Left ventricle myocardium inferior (tissue), 1 donor: Measurements from ENCODE around the gene ETHE1. TPM values are rescaled to one million over a fixed set of nuclear protein-coding genes. Genes with fewer than 3 reads are reported as not detected.
A peak's percentile ranks its signal among the peaks of the same experiment; 100 is the strongest.

Experiments used
- DNase-seq: peaks from one replicate; pipeline ENCODE4 v3.0.0-alpha.2; 2020
- H3K27ac ChIP-seq: fragments of 200-600 bp; replicated peaks from 2 replicates; pipeline ENCODE4 v1.8.0; 2021
- H3K27me3 ChIP-seq: fragments of 200-600 bp; 2 replicates; pipeline ENCODE4 v1.8.0; 2021; ENCODE audit warnings: low read depth
- H3K36me3 ChIP-seq: fragments of 200-600 bp; 2 replicates; pipeline ENCODE4 v1.8.0; 2021
- H3K4me1 ChIP-seq: fragments of 200-600 bp; 2 replicates; pipeline ENCODE4 v1.8.0; 2021
- H3K4me3 ChIP-seq: fragments of 200-600 bp; 2 replicates; pipeline ENCODE4 v1.8.0; 2021; ENCODE audit warnings: mild to moderate bottlenecking, moderate library complexity
- H3K9me3 ChIP-seq: fragments of 200-600 bp; replicated peaks from 2 replicates; pipeline ENCODE4 v1.8.0; 2021
- CTCF ChIP-seq: fragments of 200-600 bp; IDR thresholded peaks from 2 replicates; pipeline ENCODE4 v1.8.0; 2021; ENCODE audit warnings: antibody characterized with exemption, mild to moderate bottlenecking, borderline replicate concordance
- intact Hi-C: fragments of 100-400 bp; cut with micrococcal nuclease; formaldehyde crosslinking; loops from one replicate; pipeline ENCODE4 v1.11.0; 2022
- total RNA-seq: library from RNA; stranded (reverse); fragmentation: NEBNext Ultra II Directional; extraction: Animal tissue kit (Norgen Biotek cat#: 25700); gene quantifications from one replicate; pipeline ENCODE4 v1.2.1, GENCODE V29; 2021
- donor health status: DM: no; HTN: yes; CAD: no; lungs with severe emphysema.

The ETHE1 gene
- total RNA-seq, 1 donor from 2014 or later, result 14.6 TPM

GRCh38 chr19:43533546-43534304, 6.7 kb upstream of the ETHE1 start:
- Histone ChIP-seq H3K27me3 (no peaks in the 10 kb centered on the region), H3K4me1 (peaks cover 32% of the 10 kb centered on the region), H3K9me3 (peaks cover 5% of the 10 kb centered on the region), H3K4me3 (peak overlapping the region; percentile 77), H3K36me3 (peaks cover 13% of the 10 kb centered on the region), H3K27ac (peak overlapping the region; percentile 96)
- intact Hi-C loops, result no loop called here
- DNase-seq, result peak; percentile 97
- no peak for TF ChIP-seq CTCF

- Histone ChIP-seq H3K4me3 (peak within 1 kb of the TSS; percentile 77), H3K4me1 (peaks cover 35% of the 10 kb centered on the region), H3K27me3 (no peaks in the 10 kb centered on the region), H3K9me3 (no peaks in the 10 kb centered on the region), H3K27ac (peak within 1 kb of the TSS; percentile 96), H3K36me3 (peaks cover 6% of the 10 kb centered on the region)
- intact Hi-C loops, result no loop called here
- TF ChIP-seq CTCF, result no peak
- DNase-seq, result peak; percentile 91
Measured at GRCh38 chr19:43532962-43533545, 6.1 kb upstream of the ETHE1 start, which contains the start of gene ZNF575. Gene ZNF575, plus strand, starts transcription at chr19:43533188. Its CDS starts 1,235 bp downstream, at chr19:43534423.

GRCh38 chr19:43532571-43532961, 5.6 kb upstream of the ETHE1 start:
- H3K4me1 ChIP-seq, result peaks cover 40% of the 10 kb centered on the region
- H3K27me3 ChIP-seq, result no peaks in the 10 kb centered on the region
- H3K27ac ChIP-seq, result peak overlapping the region; percentile 96
- H3K36me3 ChIP-seq, result peaks cover 2% of the 10 kb centered on the region
- TF ChIP-seq CTCF, result no peak
- intact Hi-C loops, result no loop called here
- H3K4me3 ChIP-seq, result peak overlapping the region; percentile 77
- DNase-seq, result no peak
- no peaks in the 10 kb centered on the region for H3K9me3 ChIP-seq

GRCh38 chr19:43527860-43528622, 1.0 kb upstream of the ETHE1 start:
- H3K4me3 ChIP-seq, result peak overlapping the region; percentile 94
- no peaks in the 10 kb centered on the region for H3K9me3 ChIP-seq
- H3K36me3 ChIP-seq, result no peaks in the 10 kb centered on the region
- peak overlapping the region; percentile 91 for H3K27ac ChIP-seq
- peaks cover 50% of the 10 kb centered on the region for H3K4me1 ChIP-seq
- TF ChIP-seq CTCF, result no peak
- intact Hi-C loops, result no loop called here
- DNase-seq, result no peak
- no peaks in the 10 kb centered on the region for H3K27me3 ChIP-seq
